ENCODE results near the gene RHOB.
"Not testable (repeated sequence)": the region's sequence is repeated elsewhere in the genome, so short reads cannot be mapped to it uniquely, and the experiment has no call there.

Gene RHOB

DNA sequence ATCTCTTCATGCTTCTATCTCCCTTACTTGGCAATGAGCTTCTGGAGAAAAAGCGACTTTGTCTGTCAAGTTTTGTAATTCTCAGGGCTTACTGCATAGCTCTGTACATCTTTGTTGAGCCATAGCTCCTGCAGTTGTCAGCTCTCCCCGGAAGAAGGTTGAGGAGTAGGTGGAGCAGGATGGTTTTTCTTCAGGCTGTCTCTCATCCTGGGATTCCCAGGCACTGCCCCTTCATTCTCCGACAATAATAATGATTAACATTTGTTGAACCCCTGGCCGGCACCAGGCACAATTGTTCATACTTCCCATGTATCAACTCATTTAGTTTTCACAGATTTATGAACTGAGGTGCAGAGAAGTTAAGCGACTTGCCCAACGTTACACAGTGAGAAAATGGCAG is 23.5 kb upstream of the RHOB start:
- no peak for DNase-seq

DNA sequence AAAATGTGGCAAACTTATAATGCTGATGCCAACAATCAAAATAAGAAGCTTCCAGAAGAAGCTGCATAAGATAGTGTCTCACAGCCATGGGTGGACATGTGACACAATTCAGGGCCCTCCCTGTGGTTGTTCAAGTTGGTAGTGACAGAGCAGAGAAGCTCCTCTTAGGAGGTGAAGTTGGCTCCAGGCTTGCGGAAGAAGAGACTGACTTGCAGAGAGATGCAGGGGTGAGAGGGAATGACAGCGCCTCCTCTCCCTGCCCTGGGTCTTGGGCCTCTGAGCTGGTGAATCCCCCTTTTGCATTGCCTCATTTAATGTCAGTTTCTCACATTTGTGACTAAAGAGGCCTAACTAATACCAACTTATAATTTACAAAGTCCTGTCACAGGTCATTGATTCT is 23.0 kb upstream of the RHOB start:
- no peak for DNase-seq

DNA sequence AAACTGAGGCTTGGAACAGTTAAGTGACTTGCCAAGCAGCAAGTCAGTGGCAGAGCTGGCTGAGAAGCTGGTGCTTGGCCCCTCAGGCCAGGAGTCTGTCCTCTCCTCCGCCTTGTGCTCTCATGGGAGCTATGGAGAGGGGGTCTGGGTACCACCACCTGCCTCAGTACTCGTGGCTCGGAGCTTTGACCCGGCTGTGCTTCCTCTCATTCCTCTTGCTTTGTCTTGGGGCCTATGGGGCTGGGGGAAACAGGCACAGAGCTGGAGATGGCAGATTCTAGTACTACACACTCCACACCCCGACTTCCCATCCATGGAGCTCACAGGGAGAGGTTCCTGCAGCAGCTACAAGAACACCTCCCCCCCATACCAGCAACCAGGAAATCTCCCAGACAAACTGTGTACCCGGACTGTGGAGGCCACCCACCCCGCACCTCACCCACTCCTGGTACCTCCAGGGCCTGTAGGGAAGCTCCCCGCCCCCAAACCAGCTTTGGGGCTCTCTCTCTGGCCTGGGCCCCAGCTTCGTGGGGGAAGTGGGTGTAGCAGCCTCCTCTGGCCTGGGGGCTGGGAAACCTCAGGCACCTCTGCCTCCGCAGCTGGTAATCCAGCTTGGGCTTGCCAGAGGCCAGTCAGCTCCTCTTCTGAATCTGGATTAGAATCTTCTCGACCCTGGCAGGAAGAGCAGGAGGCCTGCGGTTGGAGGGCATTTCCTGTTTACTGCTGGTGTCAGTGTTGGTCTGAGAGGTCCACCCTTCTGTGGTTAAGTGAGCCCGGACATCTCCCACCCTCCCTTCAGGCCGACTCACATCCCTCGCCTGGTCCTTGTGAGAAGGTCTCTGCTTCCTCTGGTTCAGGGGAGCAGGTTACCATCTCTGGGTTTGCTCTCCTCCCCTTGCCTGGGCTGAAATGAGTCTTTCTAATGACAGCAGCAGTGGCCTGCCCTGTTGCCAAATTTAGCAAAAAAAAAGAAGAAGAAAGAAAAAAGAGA is 22.3 kb upstream of the RHOB start:
- DNase-seq, result no peak

DNA sequence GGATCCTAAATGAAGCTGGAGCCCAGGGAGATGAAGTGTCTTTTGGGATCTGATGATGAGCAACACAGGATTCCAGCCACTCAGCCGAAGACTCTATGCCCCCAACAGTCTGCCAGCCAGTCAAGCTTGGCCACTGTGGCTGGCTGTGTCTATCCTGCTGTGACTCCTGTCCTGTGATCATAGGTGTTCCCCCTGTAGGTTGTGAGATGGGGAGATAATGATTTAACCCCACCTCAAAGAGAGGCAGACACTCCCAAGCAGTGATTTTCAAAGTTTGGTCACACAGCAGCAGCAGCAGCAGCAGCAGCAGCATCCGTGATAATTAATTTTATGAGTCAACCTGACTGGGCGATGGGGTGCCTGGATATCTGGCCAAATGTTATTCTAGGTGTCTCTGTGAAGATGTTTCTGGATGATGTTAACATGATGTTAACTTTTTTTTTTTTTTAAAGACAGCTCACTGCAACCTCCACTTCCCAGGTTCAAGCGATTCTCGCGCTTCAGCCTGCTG is 21.4 kb upstream of the RHOB start:
- no peak for DNase-seq

DNA sequence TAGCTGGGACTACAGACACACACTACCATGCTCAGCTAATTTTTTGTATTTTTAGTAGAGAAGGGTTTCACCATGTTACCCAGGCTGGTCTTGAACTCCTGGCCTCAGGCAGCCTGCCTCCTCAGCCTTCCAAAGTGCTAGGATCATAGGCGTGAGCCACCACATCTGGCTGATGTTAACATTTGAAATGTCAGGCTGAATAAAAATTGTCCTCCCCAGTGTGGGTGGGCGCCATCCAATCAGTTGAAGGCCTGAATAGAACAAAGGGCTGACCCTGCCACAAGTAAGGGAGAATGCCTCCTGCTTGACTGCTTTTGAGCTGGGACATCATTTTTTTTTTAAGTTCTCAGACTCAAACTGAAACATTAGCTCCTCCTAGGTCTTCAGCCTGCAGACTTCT is 21.0 kb upstream of the RHOB start:
- DNase-seq, result no peak

DNA sequence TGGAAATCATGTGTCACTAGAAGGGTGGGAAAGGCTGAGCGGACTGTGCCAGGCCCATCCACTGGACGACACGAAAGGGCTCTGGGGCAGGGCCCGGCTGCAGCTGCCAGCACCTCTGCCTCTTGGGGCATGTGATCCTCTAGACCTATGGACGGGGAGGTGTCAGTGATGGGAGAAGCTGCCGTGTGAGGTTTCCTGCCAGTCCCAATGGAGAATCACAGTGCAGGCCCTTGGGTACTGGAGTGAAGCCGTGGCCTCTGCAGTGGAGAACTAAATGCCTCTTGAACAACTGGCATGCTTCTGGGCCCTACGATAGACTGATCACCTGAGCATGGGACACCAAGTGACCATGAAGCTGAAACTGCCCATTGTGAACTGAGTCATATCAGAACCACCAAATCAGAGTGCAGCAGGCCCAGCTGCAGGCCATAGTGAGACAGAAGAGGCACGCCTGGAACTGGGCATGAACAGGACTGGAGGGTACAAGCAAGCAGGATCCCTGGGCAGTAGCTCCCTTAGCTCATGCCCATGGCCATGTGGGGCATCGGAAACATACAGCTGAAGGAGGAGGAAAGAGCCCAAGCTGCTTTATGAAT is 18.8 kb upstream of the RHOB start:
- DNase-seq, result no peak

DNA sequence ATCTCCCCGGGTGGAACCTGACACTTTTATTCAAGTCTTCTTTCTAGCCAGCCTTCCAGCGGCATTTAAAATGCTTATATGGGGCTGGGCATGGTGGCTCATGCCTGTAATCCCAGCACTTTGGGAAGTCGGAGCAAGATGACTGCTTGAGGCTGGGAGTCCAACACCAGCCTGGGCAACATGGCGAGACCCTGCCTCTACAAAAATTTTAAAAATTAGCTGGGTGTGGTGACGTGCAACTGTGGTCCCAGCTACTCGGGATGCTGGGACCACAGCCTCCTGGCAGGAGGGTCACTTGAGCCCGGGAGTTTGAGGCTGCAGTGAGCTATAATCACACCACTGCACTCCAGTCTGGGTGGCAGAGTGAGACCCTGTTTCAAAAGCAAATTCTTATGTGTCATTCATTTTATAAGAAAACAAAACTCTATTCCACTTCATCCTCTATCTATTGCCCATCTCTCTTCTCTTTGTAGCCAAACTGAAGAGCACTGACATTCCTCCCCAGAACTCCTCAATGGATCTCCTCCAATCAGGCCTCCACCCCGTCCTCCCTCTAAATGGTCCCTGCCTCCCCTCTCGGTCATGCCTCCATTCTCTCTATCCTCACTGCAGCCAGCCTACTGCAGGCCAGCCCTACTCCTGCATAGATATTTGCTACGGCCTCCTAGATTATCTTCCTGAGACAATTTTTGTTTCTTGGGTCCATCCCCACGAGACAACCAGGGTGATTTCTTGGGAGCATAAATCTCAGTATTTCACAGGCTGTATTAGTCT is 18.0 kb upstream of the RHOB start:
- no peak for DNase-seq

DNA sequence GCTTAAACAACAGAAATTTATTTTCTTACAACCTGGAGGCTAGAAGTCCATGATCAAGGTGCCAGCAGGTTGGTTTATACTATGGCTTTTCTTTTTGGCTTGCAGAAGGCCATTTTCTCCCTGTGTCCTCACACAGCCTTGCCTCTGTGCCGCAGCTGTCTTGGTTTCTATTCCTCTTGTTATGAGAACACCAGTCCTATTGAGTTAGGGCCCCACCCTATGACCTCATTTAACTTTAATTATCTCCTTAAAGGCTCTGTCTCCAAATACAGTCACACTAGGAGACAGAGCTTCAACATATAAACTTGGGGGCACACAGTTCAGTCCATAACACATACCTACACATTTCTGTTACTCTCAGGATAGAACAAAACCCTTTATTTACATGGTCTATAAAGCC is 17.3 kb upstream of the RHOB start:
- DNase-seq, result no peak

DNA sequence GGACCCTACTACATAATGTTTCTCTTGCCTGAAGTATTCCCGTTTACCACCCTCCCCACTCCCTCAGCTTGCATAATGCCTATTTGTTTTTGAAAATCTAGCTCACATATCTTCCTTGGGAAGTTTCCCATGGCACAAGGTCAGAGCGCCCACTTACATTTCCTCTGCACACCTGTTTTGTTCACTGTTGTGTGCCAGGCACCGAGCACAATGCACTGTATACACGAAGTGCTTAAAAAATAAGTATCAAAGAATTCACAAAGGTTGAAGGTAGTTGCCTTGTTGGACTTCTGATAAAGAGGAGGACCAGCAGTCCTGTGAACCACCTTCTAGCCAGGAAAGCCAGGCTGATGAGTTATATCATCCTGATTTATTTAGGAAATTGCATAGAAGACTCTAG is 16.8 kb upstream of the RHOB start:
- no peak for DNase-seq

DNA sequence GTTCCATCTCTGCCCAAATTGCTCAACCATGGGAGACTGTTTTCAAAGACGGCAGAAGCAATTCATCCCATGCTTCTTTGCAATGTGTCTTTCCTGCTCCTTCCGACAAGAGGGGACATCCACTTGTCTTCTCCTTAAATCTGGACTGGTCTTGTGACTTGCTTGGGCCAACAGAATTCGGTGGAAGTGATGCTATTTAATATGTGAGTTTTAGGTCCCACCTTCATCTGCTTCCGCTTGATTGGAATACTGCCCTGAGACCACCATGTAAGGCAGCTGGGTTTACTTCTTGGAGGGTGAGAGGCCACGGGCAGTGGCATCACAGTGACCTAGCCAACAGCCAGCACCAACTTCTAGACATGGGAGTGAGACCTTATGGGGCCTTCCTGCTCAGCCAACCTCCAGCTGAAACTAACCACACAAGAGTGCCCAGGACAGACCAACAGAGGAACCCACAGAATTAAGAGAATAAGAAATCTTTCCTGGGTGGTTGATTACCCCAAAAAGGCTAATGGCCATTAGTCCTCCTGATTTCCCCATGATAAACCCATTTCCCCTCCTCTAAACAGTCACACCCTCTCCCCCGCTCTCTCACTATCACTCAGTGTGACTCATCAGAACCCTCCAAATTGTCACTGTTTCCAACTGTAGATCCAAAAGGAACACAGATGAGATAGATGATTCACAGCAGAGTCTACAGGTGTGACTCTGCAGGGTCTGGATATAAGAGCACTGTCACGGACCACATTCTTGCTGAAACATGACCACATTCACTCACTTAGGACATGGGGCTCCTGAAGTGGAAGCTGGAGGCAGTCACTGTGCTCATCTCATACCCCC is 16.2 kb upstream of the RHOB start:
- no peak for DNase-seq

DNA sequence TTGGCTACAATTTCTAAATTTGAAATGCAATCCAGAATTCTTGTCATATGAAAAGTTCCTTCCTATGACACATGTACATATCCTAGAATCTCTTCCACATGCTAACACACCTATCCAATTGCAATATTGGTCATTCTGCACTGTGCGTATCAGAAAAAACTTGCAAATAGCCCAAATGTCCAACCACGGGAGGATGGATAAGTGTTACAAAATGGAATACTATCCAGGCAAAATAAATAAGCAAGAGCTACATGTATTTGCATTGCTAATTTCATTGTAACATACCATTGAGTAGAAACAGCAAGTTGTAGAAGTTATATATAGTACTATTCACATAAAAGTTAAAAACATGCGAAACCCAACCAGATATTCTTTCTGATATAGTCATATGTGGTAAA is 15.6 kb upstream of the RHOB start:
- DNase-seq, result no peak

DNA sequence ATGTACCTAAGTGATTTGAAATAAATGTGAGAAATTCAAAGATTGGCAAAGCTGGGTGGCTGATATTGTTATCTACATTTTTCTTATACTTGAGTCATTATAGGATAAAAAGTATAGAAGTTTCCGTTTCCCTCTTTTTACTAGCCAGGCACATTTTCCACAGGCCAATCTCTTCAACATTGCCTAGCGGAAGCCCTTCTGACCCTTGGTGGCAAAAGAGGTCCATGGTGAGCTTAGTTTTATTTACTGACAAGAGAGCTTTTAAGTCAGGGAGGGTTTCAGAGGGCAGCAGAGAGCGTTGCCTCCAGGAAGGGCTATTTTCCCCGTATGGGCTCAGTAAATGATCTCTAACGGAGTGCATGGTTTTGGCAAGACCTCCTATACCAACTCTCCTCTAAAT is 15.1 kb upstream of the RHOB start:
- DNase-seq, result no peak

DNA sequence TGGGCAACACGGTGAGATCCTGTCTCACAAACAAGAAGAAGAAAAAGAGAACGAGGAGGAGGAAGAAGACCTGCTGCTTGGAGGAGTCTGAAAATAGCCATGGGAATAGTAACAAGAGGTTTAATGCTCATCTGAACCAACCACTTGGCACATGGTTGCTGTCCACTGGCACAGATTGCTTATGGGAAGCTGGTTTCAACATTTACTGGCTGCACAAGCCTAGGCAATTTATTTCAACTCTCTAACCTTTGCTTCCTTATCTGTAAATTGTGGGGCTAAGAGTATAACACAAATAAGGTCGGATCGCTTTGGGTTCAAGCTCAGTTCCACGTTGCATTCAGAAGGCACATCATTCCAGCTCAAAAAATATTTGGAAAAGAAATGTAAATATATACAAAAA is 14.2 kb upstream of the RHOB start:
- no peak for DNase-seq

DNA sequence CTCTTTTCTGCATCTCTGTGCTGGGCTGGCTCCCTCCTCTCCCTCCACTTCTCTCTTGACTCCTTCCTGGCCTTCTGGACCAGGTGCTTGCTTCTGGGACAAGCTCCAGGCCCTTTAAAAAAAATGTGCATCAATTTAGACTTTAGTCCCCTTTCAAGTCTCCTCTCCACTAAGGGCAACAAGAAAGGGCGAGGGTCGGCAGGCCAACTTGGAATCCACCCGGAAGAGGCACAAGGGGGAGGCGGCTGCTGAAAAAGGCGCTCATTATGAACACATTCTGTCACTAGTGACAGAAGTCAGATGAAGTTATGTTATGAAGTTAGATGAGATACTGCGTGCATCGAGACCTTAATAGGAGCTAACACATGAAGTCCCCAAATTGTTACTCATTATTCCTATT is 13.6 kb upstream of the RHOB start:
- DNase-seq, result no peak

DNA sequence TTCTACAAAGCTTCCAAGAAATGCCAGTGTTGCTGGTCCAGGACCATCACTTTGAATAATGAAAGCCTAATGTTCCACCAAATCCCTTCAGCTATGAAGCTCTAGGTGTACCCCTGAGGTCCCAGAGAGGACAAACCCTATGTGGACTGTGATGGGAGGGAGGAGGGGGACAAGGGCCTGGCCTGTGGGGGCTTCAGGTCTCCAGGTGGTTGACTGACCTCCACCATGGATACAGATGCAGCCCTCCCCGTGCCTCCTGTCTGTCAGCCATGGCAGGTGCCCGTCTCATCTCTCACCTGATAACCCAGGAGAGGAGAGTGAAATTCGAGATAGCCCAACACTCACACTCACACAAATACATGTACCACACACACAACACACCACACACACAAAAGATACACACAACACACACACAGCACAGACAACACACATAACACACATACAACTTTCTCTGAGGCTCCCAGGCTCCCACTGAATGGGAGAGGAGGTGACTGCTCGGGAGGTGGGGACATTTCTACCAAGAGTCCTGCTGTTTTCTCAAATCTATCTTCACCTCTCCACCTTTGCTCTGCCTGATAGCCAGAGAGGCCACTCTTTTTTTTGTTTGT is 12.8 kb upstream of the RHOB start:
- DNase-seq, result no peak

DNA sequence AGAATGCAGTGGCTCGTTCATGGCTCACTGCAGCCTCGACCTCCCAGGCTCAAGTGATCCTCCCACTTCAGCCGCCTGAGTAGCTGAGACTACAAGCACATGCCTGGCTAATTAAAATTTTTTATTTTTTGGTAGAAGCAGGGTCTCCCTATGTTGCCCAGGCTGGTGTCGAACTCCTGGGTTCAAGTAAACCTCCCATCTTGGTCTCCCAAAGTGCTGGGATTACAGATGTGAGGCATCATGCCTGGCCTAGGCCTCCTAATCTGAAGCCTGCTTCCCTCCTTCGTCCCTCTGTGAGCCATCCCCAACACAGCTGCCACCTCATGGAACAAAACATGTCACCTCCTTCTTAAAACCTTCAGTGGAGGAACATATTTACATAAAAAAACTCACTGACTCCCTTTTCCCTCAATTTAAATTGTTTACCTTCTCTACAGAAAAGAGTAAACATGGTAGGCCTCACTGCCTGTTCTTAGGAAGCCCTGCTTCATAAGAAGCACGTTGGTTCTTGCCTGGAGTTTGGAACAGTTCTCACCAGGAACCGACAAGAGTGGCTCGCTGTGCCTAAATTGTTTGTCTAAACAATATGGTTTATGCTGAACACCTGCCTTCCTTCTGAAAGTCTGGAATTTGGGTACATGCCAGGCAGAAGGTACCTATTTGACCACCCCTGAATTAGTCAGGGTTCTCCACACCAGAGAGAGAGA is 12.1 kb upstream of the RHOB start:
- no peak for DNase-seq

DNA sequence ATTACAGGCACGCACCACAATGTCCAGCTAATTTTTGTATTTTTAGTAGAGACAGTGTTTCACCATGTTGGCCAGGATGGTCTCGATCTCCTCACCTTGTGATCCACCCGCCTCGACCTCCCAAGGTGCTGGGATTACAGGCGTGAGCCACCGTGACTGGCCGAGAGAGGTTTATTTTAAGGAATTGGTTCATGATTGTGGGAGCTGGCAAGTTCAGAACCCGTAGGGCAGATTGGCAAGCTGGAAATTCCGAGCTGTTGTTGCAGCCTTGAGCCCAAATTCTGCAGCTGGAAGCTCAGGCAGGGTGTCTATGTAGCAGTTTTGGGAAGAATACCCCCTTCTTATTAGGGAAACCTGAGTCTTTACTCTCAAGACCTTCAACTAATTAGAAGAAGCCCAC is 11.4 kb upstream of the RHOB start:
- not testable (repeated sequence) for DNase-seq

DNA sequence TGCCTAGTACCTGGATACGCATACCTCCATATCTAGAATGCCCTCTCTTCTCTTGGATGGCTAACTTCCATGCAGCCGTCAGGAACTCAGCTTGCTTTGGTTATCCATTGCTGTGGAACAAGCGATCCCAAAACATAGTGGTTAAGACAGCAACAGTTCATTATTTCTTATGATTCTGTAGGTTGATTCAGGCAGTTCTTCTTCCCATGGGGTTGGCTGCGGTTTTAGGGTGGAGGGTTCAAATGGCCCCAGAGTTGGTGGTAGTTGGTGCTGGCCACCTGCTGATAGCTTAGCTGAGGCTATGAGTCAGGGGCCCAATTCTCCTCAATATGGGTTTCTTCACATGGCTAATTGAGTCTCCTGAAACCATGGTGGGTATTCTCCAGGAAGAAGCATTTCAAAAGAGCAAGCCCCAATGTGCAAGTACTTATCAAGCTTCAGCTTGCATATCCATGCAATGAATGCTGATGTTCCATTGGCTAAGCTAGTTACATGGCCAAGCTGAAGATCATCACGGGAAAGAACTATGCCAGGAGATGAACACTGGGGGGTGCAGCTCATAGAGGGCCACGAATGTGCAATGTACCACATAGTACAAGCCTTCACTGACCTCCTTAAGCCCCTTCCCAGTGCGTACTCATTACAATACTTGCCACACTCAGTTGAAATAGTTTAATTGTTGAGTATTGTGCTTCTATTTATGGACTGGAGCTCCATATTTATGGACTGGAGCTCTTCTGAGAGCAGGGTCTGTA is 10.0 kb upstream of the RHOB start:
- DNase-seq, result no peak

DNA sequence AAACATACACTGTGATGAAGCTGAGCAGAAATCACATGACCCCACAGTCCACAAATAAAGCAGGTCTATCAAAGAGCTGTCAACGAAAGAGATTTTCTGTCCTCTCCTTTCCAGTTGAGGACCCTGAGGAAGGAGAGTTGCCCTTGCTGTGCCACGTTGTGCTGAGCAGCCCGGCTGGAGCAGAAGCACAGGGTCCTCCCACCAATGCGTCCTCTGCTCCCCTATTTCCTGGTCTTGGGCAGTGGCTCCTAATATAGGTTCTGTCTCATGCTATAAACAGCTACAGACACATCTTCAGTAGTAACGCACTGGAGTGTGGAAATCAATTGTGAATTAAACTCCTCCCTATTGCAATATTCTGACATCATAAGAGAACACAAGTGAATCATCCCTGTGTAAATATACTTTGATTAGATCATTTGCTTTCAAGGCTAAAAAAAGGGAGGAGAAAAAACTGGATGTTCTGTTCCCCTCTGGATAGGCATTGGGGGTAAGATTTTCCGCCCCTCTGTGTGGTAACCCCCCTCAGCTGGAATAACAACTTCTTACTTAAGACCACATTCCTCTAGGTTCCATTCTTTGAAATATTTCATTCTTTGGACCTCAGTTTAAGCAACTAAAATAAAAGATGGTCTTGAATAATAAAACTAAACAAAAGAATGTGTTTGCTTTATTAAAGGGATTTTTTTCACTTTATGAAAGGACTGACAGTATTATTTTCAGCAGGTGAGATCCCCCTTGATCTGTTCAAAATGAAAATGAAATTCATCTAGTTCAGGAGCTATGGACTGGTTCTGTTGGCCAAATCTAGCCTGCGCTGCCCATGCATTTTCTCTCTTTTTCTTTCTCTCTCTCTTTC is 8.3 kb upstream of the RHOB start:
- no peak for DNase-seq

DNA sequence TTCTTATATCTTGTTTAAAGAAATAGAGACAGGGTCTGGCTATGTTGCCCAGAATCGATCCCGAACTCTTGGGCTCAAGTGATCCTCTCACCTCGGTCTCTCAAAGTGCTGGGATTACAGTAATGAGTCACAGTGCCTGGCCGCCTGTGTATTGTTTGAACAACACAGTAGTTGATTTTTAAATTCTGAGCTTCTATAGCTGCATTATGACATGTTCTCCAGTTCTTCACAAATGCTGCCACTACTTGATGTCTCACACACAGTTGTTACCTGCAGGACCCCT is 7.7 kb upstream of the RHOB start:
- DNase-seq, result no peak

Measured in stimulated activated CD4-positive, alpha-beta T cell treated with anti-CD3 and anti-CD28 coated beads, Interleukin-12 subunit alpha, Interleukin-12 subunit beta, amount 100 ng/mL, for 4 hours (primary cell).